Nephron (organoid): ENCODE results near the gene CXCL9.

ENCODE experiments used
- H3K27ac Mint-ChIP-seq, 3 experiments: 2 replicates each; pipeline ENCODE4 v1.8.0; 2020; ENCODE audit warnings: mixed read lengths in 3 of 3, mild to moderate bottlenecking in 2 of 3, moderate library complexity in 1 of 3
- H3K27me3 Mint-ChIP-seq: 2 replicates; pipeline ENCODE4 v1.8.0; 2021; ENCODE audit warnings: low read depth, mild to moderate bottlenecking, moderate library complexity, mixed read lengths
- H3K36me3 Mint-ChIP-seq: 2 replicates; pipeline ENCODE4 v1.8.0; 2020; ENCODE audit warnings: low read depth, mixed read lengths
- H3K4me1 Mint-ChIP-seq: 2 replicates; pipeline ENCODE4 v1.8.0; 2020; ENCODE audit warnings: mixed read lengths
- H3K4me3 Mint-ChIP-seq, 3 experiments: 2 replicates each; pipeline ENCODE4 v1.8.0; 2020; ENCODE audit warnings: mild to moderate bottlenecking in 3 of 3, mixed read lengths in 3 of 3, moderate library complexity in 2 of 3
- H3K9me3 Mint-ChIP-seq: 2 replicates; pipeline ENCODE4 v1.8.0; 2020; ENCODE audit warnings: mixed read lengths
- CTCF ChIP-seq, 3 experiments: fragments of 200-600 bp; sonication (generic); IDR thresholded peaks; one replicate each; pipeline ENCODE4 v1.5.0; 2021; ENCODE audit warnings: antibody characterized with exemption in 3 of 3; ENCODE audit not compliant: unreplicated experiment in 3 of 3

The CXCL9 gene

GRCh38 chr4:76012388-76012801, 5.1 kb upstream of the CXCL9 start:
- H3K4me1 Mint-ChIP-seq: peaks cover 22% of the 10 kb centered on the region
- H3K9me3 Mint-ChIP-seq: no peaks in the 10 kb centered on the region
- no peaks in the 10 kb centered on the region for H3K27me3 Mint-ChIP-seq
- H3K27ac Mint-ChIP-seq: peak overlapping the region; percentile 96 to 99 (median 97)
- no peak for TF ChIP-seq CTCF (IDR thresholded peaks at IDR 0.05; ENCODE audit: unreplicated experiment in 3 of 3)
- no peaks in the 10 kb centered on the region for H3K36me3 Mint-ChIP-seq
- no peak overlapping the region for H3K4me3 Mint-ChIP-seq

GRCh38 chr4:76011700-76012387, 4.5 kb upstream of the CXCL9 start:
- peaks cover 22% of the 10 kb centered on the region for H3K4me1 Mint-ChIP-seq
- TF ChIP-seq CTCF (IDR thresholded peaks at IDR 0.05; ENCODE audit: unreplicated experiment in 3 of 3): no peak
- H3K4me3 Mint-ChIP-seq: no peak overlapping the region
- no peaks in the 10 kb centered on the region for H3K27me3 Mint-ChIP-seq
- peak overlapping the region; percentile 96 to 99 (median 97) for H3K27ac Mint-ChIP-seq
- no peaks in the 10 kb centered on the region for H3K36me3 Mint-ChIP-seq
- no peaks in the 10 kb centered on the region for H3K9me3 Mint-ChIP-seq

- Mint-ChIP-seq H3K27me3 (no peaks in the 10 kb centered on the region), H3K36me3 (no peaks in the 10 kb centered on the region), H3K27ac (peak overlapping the region; percentile 96 to 99 (median 97)), H3K9me3 (no peaks in the 10 kb centered on the region), H3K4me1 (peaks cover 22% of the 10 kb centered on the region), H3K4me3 (no peak overlapping the region)
- TF ChIP-seq CTCF (IDR thresholded peaks at IDR 0.05; ENCODE audit: unreplicated experiment in 3 of 3): no peak
Observed at GRCh38 chr4:76011018-76011670, 3.8 kb upstream of the CXCL9 start.

GRCh38 chr4:76010576-76010975, 3.3 kb upstream of the CXCL9 start:
- Mint-ChIP-seq H3K4me1 (peaks cover 22% of the 10 kb centered on the region), H3K27ac (no peak overlapping the region), H3K9me3 (no peaks in the 10 kb centered on the region), H3K4me3 (no peak overlapping the region), H3K36me3 (no peaks in the 10 kb centered on the region), H3K27me3 (no peaks in the 10 kb centered on the region)
- TF ChIP-seq CTCF (IDR thresholded peaks at IDR 0.05; ENCODE audit: unreplicated experiment in 3 of 3): no peak

GRCh38 chr4:76009311-76009710, 2.0 kb upstream of the CXCL9 start:
- H3K4me3 Mint-ChIP-seq: no peak overlapping the region
- no peak overlapping the region for H3K27ac Mint-ChIP-seq

More at GRCh38 chr4:76009311-76009710, 2.0 kb upstream of the CXCL9 start:
- no peak for TF ChIP-seq CTCF (IDR thresholded peaks at IDR 0.05; ENCODE audit: unreplicated experiment in 3 of 3)
- Mint-ChIP-seq H3K27me3 (no peaks in the 10 kb centered on the region), H3K36me3 (no peaks in the 10 kb centered on the region), H3K4me1 (peaks cover 22% of the 10 kb centered on the region), H3K9me3 (no peaks in the 10 kb centered on the region)
